ENCODE measurements around the gene TEX13D.
"Not testable (repeated sequence)": the region's sequence is repeated elsewhere in the genome, so short reads cannot be mapped to it uniquely, and the experiment has no call there.

Gene TEX13D

GRCh38 chrX:124307253-124307907 lies 25.1 kb upstream of the TEX13D start:
- Histone ChIP-seq H3K4ac (ENCODE audit: low read depth, low read length) (no peak overlapping the region), H3K18ac (ENCODE audit: low read length) (no peak overlapping the region), H3K23ac (ENCODE audit: low read length) (no peak overlapping the region), H2BK15ac (replicated peaks; ENCODE audit: low read depth) (no peak overlapping the region), H4K5ac (ENCODE audit: low read length) (no peak overlapping the region), H4K8ac (ENCODE audit: low read depth, low read length) (no peak overlapping the region), H3K4me3 (ENCODE audit: low read length) (no peak overlapping the region), H3K4me1 (ENCODE audit: control insufficient read depth, low read depth, low read length) (no peaks in the 10 kb centered on the region), H2BK5ac (ENCODE audit: low read length) (no peak overlapping the region), H3K27ac (ENCODE audit: low read depth, low read length) (no peak overlapping the region), H2AK5ac (ENCODE audit: low read length) (no peak overlapping the region), H3K27me3 (ENCODE audit: insufficient read depth, low read length, poor library complexity) (no peaks in the 10 kb centered on the region), H3K79me2 (ENCODE audit: control insufficient read depth, insufficient read depth, low read length) (no peaks in the 10 kb centered on the region), H3K4me2 (ENCODE audit: low read length) (no peak overlapping the region), H3K9ac (ENCODE audit: low read length) (no peak overlapping the region), H2BK120ac (ENCODE audit: low read depth, low read length) (no peak overlapping the region), H3K56ac (ENCODE audit: low read length) (no peak overlapping the region), H3K36me3 (ENCODE audit: control insufficient read depth, insufficient read depth, low read length) (no peaks in the 10 kb centered on the region), H3K79me1 (ENCODE audit: low read length) (no peaks in the 10 kb centered on the region)
- no peak for DNase-seq
- WGBS (ENCODE audit: extremely low coverage, insufficient coverage, low lambda C conversion rate) = no CpG with 5 or more reads among the region's 2 CpGs

GRCh38 chrX:124325732-124326131 lies 6.7 kb upstream of the TEX13D start:
- no peak overlapping the region for H3K23ac ChIP-seq (ENCODE audit: low read length)
- H3K79me1 ChIP-seq (ENCODE audit: low read length) = no peaks in the 10 kb centered on the region
- no peak overlapping the region for H2AK5ac ChIP-seq (ENCODE audit: low read length)
- no peak overlapping the region for H3K18ac ChIP-seq (ENCODE audit: low read length)
- no peak overlapping the region for H3K4ac ChIP-seq (ENCODE audit: low read depth, low read length)
- no peaks in the 10 kb centered on the region for H3K36me3 ChIP-seq (ENCODE audit: control insufficient read depth, insufficient read depth, low read length)
- no peak overlapping the region for H3K27ac ChIP-seq (ENCODE audit: low read depth, low read length)
- H3K4me3 ChIP-seq (ENCODE audit: low read length) = no peak overlapping the region
- H2BK5ac ChIP-seq (ENCODE audit: low read length) = no peak overlapping the region
- H2BK120ac ChIP-seq (ENCODE audit: low read depth, low read length) = no peak overlapping the region
- H3K79me2 ChIP-seq (ENCODE audit: control insufficient read depth, insufficient read depth, low read length) = no peaks in the 10 kb centered on the region
- no peak for DNase-seq
- H3K56ac ChIP-seq (ENCODE audit: low read length) = no peak overlapping the region
- no peak overlapping the region for H3K9ac ChIP-seq (ENCODE audit: low read length)
- no peak overlapping the region for H4K8ac ChIP-seq (ENCODE audit: low read depth, low read length)
- no peak overlapping the region for H4K5ac ChIP-seq (ENCODE audit: low read length)
- no peaks in the 10 kb centered on the region for H3K4me1 ChIP-seq (ENCODE audit: control insufficient read depth, low read depth, low read length)
- WGBS (ENCODE audit: extremely low coverage, insufficient coverage, low lambda C conversion rate) = no CpG with 5 or more reads among the region's 1 CpG
- H3K27me3 ChIP-seq (ENCODE audit: insufficient read depth, low read length, poor library complexity) = no peaks in the 10 kb centered on the region
- no peak overlapping the region for H2BK15ac ChIP-seq (replicated peaks; ENCODE audit: low read depth)
- H3K4me2 ChIP-seq (ENCODE audit: low read length) = no peak overlapping the region

DNA sequence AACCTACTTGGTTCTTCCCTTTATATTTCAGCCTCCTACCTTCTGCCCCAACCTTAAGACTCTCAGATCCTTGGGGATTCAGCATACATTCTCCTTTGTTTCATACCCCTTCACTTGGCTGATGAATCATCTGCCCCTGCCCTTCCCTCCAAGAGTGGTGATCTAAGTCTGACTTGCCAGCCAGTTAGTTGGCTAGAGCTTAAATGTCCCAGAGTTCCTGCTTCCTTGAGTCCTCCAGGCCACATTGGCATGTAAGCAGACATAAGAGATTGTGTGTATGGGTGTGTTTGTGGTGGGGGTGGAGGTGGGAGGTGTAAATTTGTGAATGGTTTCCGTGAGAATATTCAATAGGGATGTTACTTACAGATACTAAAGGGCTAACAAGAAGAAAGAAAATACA lies 3.7 kb upstream of the TEX13D start:
- H2AK5ac ChIP-seq (ENCODE audit: low read length) = no peak overlapping the region
- H4K5ac ChIP-seq (ENCODE audit: low read length) = no peak overlapping the region
- peak; percentile 13 for DNase-seq
- H3K4me1 ChIP-seq (ENCODE audit: control insufficient read depth, low read depth, low read length) = no peaks in the 10 kb centered on the region
- H3K27ac ChIP-seq (ENCODE audit: low read depth, low read length) = no peak overlapping the region
- WGBS (ENCODE audit: extremely low coverage, insufficient coverage, low lambda C conversion rate) = no CpG with 5 or more reads among the region's 1 CpG
- no peak overlapping the region for H3K4me2 ChIP-seq (ENCODE audit: low read length)
- H3K27me3 ChIP-seq (ENCODE audit: insufficient read depth, low read length, poor library complexity) = no peaks in the 10 kb centered on the region
- H3K23ac ChIP-seq (ENCODE audit: low read length) = no peak overlapping the region
- no peak overlapping the region for H2BK15ac ChIP-seq (replicated peaks; ENCODE audit: low read depth)
- H2BK120ac ChIP-seq (ENCODE audit: low read depth, low read length) = no peak overlapping the region
- no peak overlapping the region for H3K9ac ChIP-seq (ENCODE audit: low read length)
- H4K8ac ChIP-seq (ENCODE audit: low read depth, low read length) = no peak overlapping the region
- H2BK5ac ChIP-seq (ENCODE audit: low read length) = no peak overlapping the region
- H3K4me3 ChIP-seq (ENCODE audit: low read length) = no peak overlapping the region
- H3K79me1 ChIP-seq (ENCODE audit: low read length) = no peaks in the 10 kb centered on the region
- H3K36me3 ChIP-seq (ENCODE audit: control insufficient read depth, insufficient read depth, low read length) = no peaks in the 10 kb centered on the region
- no peak overlapping the region for H3K18ac ChIP-seq (ENCODE audit: low read length)
- no peaks in the 10 kb centered on the region for H3K79me2 ChIP-seq (ENCODE audit: control insufficient read depth, insufficient read depth, low read length)
- no peak overlapping the region for H3K56ac ChIP-seq (ENCODE audit: low read length)
- H3K4ac ChIP-seq (ENCODE audit: low read depth, low read length) = no peak overlapping the region

- Histone ChIP-seq H3K56ac (ENCODE audit: low read length) (no peak overlapping the region), H2AK5ac (ENCODE audit: low read length) (no peak overlapping the region), H4K5ac (ENCODE audit: low read length) (no peak overlapping the region), H2BK120ac (ENCODE audit: low read depth, low read length) (no peak overlapping the region), H3K27ac (ENCODE audit: low read depth, low read length) (no peak overlapping the region), H3K18ac (ENCODE audit: low read length) (no peak overlapping the region), H4K8ac (ENCODE audit: low read depth, low read length) (no peak overlapping the region), H3K36me3 (ENCODE audit: control insufficient read depth, insufficient read depth, low read length) (no peaks in the 10 kb centered on the region), H2BK5ac (ENCODE audit: low read length) (no peak overlapping the region), H3K4me3 (ENCODE audit: low read length) (no peak overlapping the region), H3K4ac (ENCODE audit: low read depth, low read length) (no peak overlapping the region), H3K27me3 (ENCODE audit: insufficient read depth, low read length, poor library complexity) (no peaks in the 10 kb centered on the region), H3K79me2 (ENCODE audit: control insufficient read depth, insufficient read depth, low read length) (no peaks in the 10 kb centered on the region), H3K4me2 (ENCODE audit: low read length) (no peak overlapping the region), H3K23ac (ENCODE audit: low read length) (no peak overlapping the region), H3K4me1 (ENCODE audit: control insufficient read depth, low read depth, low read length) (no peaks in the 10 kb centered on the region), H3K9ac (ENCODE audit: low read length) (no peak overlapping the region), H2BK15ac (replicated peaks; ENCODE audit: low read depth) (no peak overlapping the region), H3K79me1 (ENCODE audit: low read length) (no peaks in the 10 kb centered on the region)
- DNase-seq = no peak
- WGBS (ENCODE audit: extremely low coverage, insufficient coverage, low lambda C conversion rate) = no CpG with 5 or more reads among the region's 6 CpGs
Measured at GRCh38 chrX:124333862-124334261, 1.4 kb downstream of the TEX13D start.

DNA sequence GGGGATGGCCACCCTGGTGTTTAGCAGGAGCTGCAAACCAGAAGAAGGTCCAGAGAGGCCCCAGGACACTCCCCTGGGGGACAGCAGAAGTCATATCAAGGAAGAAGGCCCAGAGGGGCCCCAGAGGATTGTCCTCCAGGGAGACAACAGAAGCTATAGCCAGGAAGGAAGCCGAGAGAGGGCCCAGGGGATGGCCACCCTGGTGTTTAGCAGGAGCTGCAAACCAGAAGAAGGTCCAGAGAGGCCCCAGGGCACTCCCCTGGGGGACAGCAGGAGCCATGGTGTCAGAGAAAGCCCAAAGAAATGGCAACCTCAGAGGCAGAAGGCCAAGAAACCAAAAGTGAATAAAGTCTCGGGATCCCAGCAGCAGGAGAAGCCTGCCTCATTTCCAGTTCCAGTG lies 2.1 kb downstream of the TEX13D start:
- not testable (repeated sequence) for H3K4me1 ChIP-seq (ENCODE audit: control insufficient read depth, low read depth, low read length); H3K4me2 ChIP-seq (ENCODE audit: low read length); H2BK15ac ChIP-seq (replicated peaks; ENCODE audit: low read depth); H3K27ac ChIP-seq (ENCODE audit: low read depth, low read length); H3K27me3 ChIP-seq (ENCODE audit: insufficient read depth, low read length, poor library complexity); H2AK5ac ChIP-seq (ENCODE audit: low read length); H3K4me3 ChIP-seq (ENCODE audit: low read length); H3K18ac ChIP-seq (ENCODE audit: low read length); H3K23ac ChIP-seq (ENCODE audit: low read length); H3K4ac ChIP-seq (ENCODE audit: low read depth, low read length); H4K5ac ChIP-seq (ENCODE audit: low read length); H3K79me1 ChIP-seq (ENCODE audit: low read length); H2BK5ac ChIP-seq (ENCODE audit: low read length); DNase-seq; H3K79me2 ChIP-seq (ENCODE audit: control insufficient read depth, insufficient read depth, low read length); H3K9ac ChIP-seq (ENCODE audit: low read length); H2BK120ac ChIP-seq (ENCODE audit: low read depth, low read length); H3K56ac ChIP-seq (ENCODE audit: low read length); H4K8ac ChIP-seq (ENCODE audit: low read depth, low read length); H3K36me3 ChIP-seq (ENCODE audit: control insufficient read depth, insufficient read depth, low read length)
- no CpG with 5 or more reads among the region's 2 CpGs for WGBS (ENCODE audit: extremely low coverage, insufficient coverage, low lambda C conversion rate)

DNA sequence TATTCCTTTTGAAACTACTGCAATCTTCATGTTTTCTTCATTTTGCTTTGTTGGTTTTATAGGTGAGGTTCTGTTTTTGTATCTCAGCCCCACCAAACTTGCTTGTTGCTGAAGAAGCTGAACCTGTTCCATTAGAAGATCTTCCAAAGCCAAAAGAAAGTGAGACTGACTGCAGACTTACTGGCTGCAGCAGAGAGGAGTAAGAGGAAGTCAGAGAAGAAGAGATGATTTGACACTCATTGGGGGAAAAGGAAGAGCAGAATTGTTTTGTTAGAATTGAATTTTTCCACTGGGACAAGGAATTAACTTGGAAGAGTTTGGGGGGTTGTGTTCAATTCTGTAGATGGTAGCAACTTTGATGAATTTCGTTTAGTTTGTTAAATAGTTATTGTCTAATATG lies 3.1 kb downstream of the TEX13D start:
- DNase-seq = no peak
- Histone ChIP-seq H3K79me2 (ENCODE audit: control insufficient read depth, insufficient read depth, low read length) (no peaks in the 10 kb centered on the region), H3K36me3 (ENCODE audit: control insufficient read depth, insufficient read depth, low read length) (no peaks in the 10 kb centered on the region), H3K9ac (ENCODE audit: low read length) (no peak overlapping the region), H3K27ac (ENCODE audit: low read depth, low read length) (no peak overlapping the region), H4K8ac (ENCODE audit: low read depth, low read length) (no peak overlapping the region), H3K4ac (ENCODE audit: low read depth, low read length) (no peak overlapping the region), H3K23ac (ENCODE audit: low read length) (no peak overlapping the region), H4K5ac (ENCODE audit: low read length) (no peak overlapping the region), H3K79me1 (ENCODE audit: low read length) (no peaks in the 10 kb centered on the region), H3K4me2 (ENCODE audit: low read length) (no peak overlapping the region), H2BK15ac (replicated peaks; ENCODE audit: low read depth) (no peak overlapping the region), H3K56ac (ENCODE audit: low read length) (no peak overlapping the region), H2AK5ac (ENCODE audit: low read length) (no peak overlapping the region), H2BK120ac (ENCODE audit: low read depth, low read length) (no peak overlapping the region), H3K4me1 (ENCODE audit: control insufficient read depth, low read depth, low read length) (no peaks in the 10 kb centered on the region), H3K27me3 (ENCODE audit: insufficient read depth, low read length, poor library complexity) (no peaks in the 10 kb centered on the region), H2BK5ac (ENCODE audit: low read length) (no peak overlapping the region), H3K4me3 (ENCODE audit: low read length) (no peak overlapping the region), H3K18ac (ENCODE audit: low read length) (no peak overlapping the region)
- no CpG with 5 or more reads among the region's 1 CpG for WGBS (ENCODE audit: extremely low coverage, insufficient coverage, low lambda C conversion rate)

Measured in mesendoderm (in vitro differentiated cells).